PC-3 (cell line): Measurements from ENCODE around the gene ELOVL2. TPM values are rescaled to one million over a fixed set of nuclear protein-coding genes. Genes with fewer than 3 reads are reported as not detected.

ENCODE experiments used
- ATAC-seq: fragments of 200-7000 bp; cut with Tn5 transposase; 2 replicates; pipeline ENCODE4 v1.9.1; 2020; ENCODE audit warnings: mild to moderate bottlenecking, moderate library complexity
- BruUV-seq: library from RNA; stranded (reverse); fragments of 400-500 nt; replicated peaks from 2 replicates; lab custom pipeline; 2021; lab: Mats Ljungman, UMichigan
- CTCF ChIA-PET: fragments of 300-600 bp; sonication (Branson Sonifier 250); formaldehyde crosslinking; loops from one replicate; lab custom pipeline; 2022; ENCODE audit warnings: antibody characterized with exemption; lab: Charles Lee
- POLR2A ChIA-PET: fragments of 300-600 bp; sonication (Branson Sonifier 250); formaldehyde crosslinking; loops from one replicate; lab custom pipeline; 2022; ENCODE audit warnings: antibody characterized with exemption; ENCODE audit not compliant: unreplicated experiment; lab: Charles Lee
- DNase-seq: peaks from one replicate; pipeline ENCODE4 v3.0.0-alpha.2; 2015
- H2AFZ ChIP-seq: fragments of 300-600 bp; sonication (generic); 2 replicates; pipeline ENCODE4 v1.6.0; 2016; ENCODE audit warnings: antibody characterized with exemption, low read length
- H3F3A ChIP-seq: fragments of 300-600 bp; sonication (generic); one replicate; pipeline ENCODE4 v1.6.0; 2017; ENCODE audit warnings: antibody characterized with exemption, low read length, control low read depth, mild to moderate bottlenecking; ENCODE audit not compliant: unreplicated experiment
- H3K27ac ChIP-seq: fragments of 300-600 bp; sonication (generic); 2 replicates; pipeline ENCODE4 v1.5.1; 2016; ENCODE audit warnings: mild to moderate bottlenecking, low read length
- H3K27me3 ChIP-seq: fragments of 300-600 bp; sonication (generic); 2 replicates; pipeline ENCODE4 v1.6.1; 2016; ENCODE audit warnings: low read length, mixed read lengths
- H3K36me3 ChIP-seq: fragments of 300-600 bp; sonication (generic); 2 replicates; pipeline ENCODE4 v1.6.1; 2016; ENCODE audit warnings: low read depth, mixed run types, low read length, mixed read lengths
- H3K4me1 ChIP-seq: fragments of 300-600 bp; sonication (generic); 2 replicates; pipeline ENCODE4 v1.5.1; 2016; ENCODE audit warnings: low read length; ENCODE audit not compliant: insufficient read depth
- H3K4me2 ChIP-seq: fragments of 300-600 bp; sonication (generic); 2 replicates; pipeline ENCODE4 v1.6.0; 2016; ENCODE audit warnings: low read length
- H3K4me3 ChIP-seq: fragments of 300-600 bp; sonication (generic); 2 replicates; pipeline ENCODE4 v1.5.1; 2016; ENCODE audit warnings: mild to moderate bottlenecking, low read length, mixed read lengths
- H3K79me2 ChIP-seq: fragments of 300-600 bp; sonication (generic); 2 replicates; pipeline ENCODE4 v1.6.1; 2017; ENCODE audit warnings: low read length, mixed read lengths
- H3K9ac ChIP-seq: fragments of 300-600 bp; sonication (generic); 2 replicates; pipeline ENCODE4 v1.6.0; 2016; ENCODE audit warnings: mild to moderate bottlenecking, low read length
- H3K9me2 ChIP-seq: fragments of 300-600 bp; sonication (generic); replicated peaks from 2 replicates; pipeline ENCODE4 v1.6.1; 2016; ENCODE audit warnings: mixed run types, low read length, mixed read lengths
- H3K9me3 ChIP-seq: fragments of 300-600 bp; sonication (generic); 2 replicates; pipeline ENCODE4 v1.6.1; 2016; ENCODE audit warnings: low read length, mixed read lengths
- H4K20me1 ChIP-seq: fragments of 300-600 bp; sonication (generic); 2 replicates; pipeline ENCODE4 v1.6.1; 2016; ENCODE audit warnings: low read length, mixed read lengths
- CTCF ChIP-seq: fragments of 300-600 bp; sonication (generic); conservative IDR thresholded peaks from 2 replicates; pipeline ENCODE4 v1.5.1; 2017; ENCODE audit warnings: antibody characterized with exemption, low read depth, mild to moderate bottlenecking, low read length
- EZH2 ChIP-seq: fragments of 300-600 bp; sonication (generic); IDR thresholded peaks from one replicate; pipeline ENCODE4 v1.6.1; 2017; ENCODE audit warnings: antibody characterized with exemption, mild to moderate bottlenecking, low read length; ENCODE audit not compliant: unreplicated experiment
- EZH2phosphoT487 ChIP-seq: fragments of 300-600 bp; sonication (generic); IDR thresholded peaks from 2 replicates; pipeline ENCODE4 v1.6.1; 2018; ENCODE audit warnings: mild to moderate bottlenecking, antibody characterized with exemption, low read length, borderline replicate concordance
- intact Hi-C: fragments of 100-400 bp; cut with micrococcal nuclease; formaldehyde crosslinking; loops from 2 replicates; pipeline ENCODE4 v1.9.0; 2023
- total RNA-seq: library from RNA; depleted of rRNA; stranded (reverse); fragments of >200 nt; gene quantifications from 2 replicates; pipeline ENCODE4 v1.2.3, GENCODE V29; 2014

The ELOVL2 gene
- total RNA-seq, 1 experiment from 2014 or later, result 0.91 TPM

DNA sequence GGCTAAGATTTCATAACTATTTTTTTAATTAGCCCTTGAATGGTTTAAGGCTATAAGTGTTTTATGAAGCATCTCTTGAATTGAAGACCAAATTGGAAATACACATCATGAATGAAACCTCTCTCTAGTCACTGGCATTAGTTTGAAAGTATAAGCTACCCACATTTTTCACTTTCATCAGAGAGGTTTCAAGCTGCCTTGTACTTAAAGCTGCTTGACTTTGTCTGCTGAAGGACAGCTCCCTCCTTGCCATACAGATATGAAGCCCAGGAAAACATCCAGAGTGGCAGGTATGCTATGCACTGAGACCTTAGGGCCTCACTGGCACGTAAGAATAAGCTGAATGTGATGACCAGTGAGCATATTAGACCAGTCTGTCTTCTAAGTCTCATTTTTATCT, 62.7 kb downstream of the ELOVL2 start:
- 0 out of 2 replicates have a peak, but pooled peaks cover 3% of the 10 kb centered on the region for H3K27me3 ChIP-seq
- H3K9ac ChIP-seq, result no peak overlapping the region
- H3F3A ChIP-seq, result no peaks in the 10 kb centered on the region
- no peak for DNase-seq
- no peaks in the 10 kb centered on the region for H3K79me2 ChIP-seq
- no peak for TF ChIP-seq EZH2
- no peak for TF ChIP-seq CTCF
- TF ChIP-seq EZH2phosphoT487, result no peak
- H3K4me2 ChIP-seq, result no peak overlapping the region
- intact Hi-C loops, result no loop called here
- no peak overlapping the region for H2AFZ ChIP-seq
- H3K36me3 ChIP-seq, result no peaks in the 10 kb centered on the region
- H3K4me3 ChIP-seq, result no peak overlapping the region
- BruUV-seq, result no TSS peak
- POLR2A ChIA-PET, result no interaction called here
- no peak overlapping the region for H3K27ac ChIP-seq
- no peak for ATAC-seq
- no peaks in the 10 kb centered on the region for H3K4me1 ChIP-seq
- no peaks in the 10 kb centered on the region for H3K9me2 ChIP-seq
- H3K9me3 ChIP-seq, result no peaks in the 10 kb centered on the region
- H4K20me1 ChIP-seq, result no peaks in the 10 kb centered on the region
- CTCF ChIA-PET, result no interaction called here

DNA sequence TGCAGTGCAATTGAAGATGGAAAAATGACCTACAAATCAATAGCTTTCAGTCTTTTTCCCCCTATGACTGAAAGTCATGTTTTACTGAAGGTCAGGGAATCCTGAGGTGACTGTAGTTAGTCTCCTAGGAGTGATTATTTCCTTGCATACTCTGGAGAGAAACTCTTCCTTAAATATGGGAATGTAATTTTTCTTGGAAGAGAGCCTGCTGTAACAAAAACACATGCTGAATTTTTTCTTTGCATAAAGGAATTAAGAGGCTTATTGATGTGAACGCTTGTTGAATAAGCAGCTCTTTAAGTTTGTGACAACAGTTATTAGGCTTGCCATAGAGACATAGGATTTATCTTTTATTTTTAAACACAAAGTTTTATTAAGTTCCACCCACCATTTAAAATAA, 64.5 kb downstream of the ELOVL2 start:
- Histone ChIP-seq H3K9ac (no peak overlapping the region), H3F3A (no peaks in the 10 kb centered on the region), H3K9me2 (no peaks in the 10 kb centered on the region), H3K4me3 (no peak overlapping the region), H3K4me2 (no peak overlapping the region), H2AFZ (no peak overlapping the region), H3K36me3 (no peaks in the 10 kb centered on the region), H3K9me3 (no peaks in the 10 kb centered on the region), H4K20me1 (no peaks in the 10 kb centered on the region), H3K4me1 (no peaks in the 10 kb centered on the region), H3K27me3 (0 out of 2 replicates have a peak, but pooled peaks cover 3% of the 10 kb centered on the region), H3K27ac (no peak overlapping the region), H3K79me2 (no peaks in the 10 kb centered on the region)
- intact Hi-C loops, result no loop called here
- CTCF ChIA-PET, result no interaction called here
- POLR2A ChIA-PET, result no interaction called here
- BruUV-seq, result no TSS peak
- DNase-seq, result no peak
- no peak for TF ChIP-seq EZH2phosphoT487
- TF ChIP-seq EZH2, result no peak
- TF ChIP-seq CTCF, result no peak
- no peak for ATAC-seq

GRCh38 chr6:10977231-10977968, 66.7 kb downstream of the ELOVL2 start:
- no TSS peak for BruUV-seq
- Histone ChIP-seq H3K9me2 (no peaks in the 10 kb centered on the region), H2AFZ (no peak overlapping the region), H3F3A (no peaks in the 10 kb centered on the region), H3K4me3 (no peak overlapping the region), H3K4me2 (no peak overlapping the region), H3K9me3 (no peaks in the 10 kb centered on the region), H3K4me1 (no peaks in the 10 kb centered on the region), H3K9ac (no peak overlapping the region), H3K27me3 (0 out of 2 replicates have a peak, but pooled peaks cover 3% of the 10 kb centered on the region), H3K79me2 (no peaks in the 10 kb centered on the region), H3K27ac (no peak overlapping the region), H4K20me1 (no peaks in the 10 kb centered on the region), H3K36me3 (no peaks in the 10 kb centered on the region)
- no peak for ATAC-seq
- TF ChIP-seq CTCF, result no peak
- DNase-seq, result no peak
- POLR2A ChIA-PET, result no interaction called here
- intact Hi-C loops, result no loop called here
- CTCF ChIA-PET, result no interaction called here
